ENCODE results near the gene LIG1.

DNA sequence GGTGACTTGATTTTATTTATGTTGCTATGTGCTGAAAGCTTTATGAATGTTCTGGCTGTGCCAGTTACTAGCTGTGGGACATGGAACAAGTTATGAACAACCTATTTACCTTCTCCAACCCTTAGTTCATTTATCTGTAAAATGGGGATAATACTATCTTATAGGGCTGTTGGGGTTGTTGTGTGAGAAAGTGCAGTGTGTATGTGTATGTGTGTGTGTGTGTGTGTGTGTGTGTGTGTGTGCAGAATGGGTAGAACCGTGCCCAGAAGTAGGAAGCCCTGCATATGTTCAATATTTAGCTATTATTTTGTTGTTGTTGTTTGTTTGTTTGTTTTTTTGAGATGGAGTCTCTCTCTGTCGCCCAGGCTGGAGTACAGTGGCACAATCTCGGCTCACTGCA, 20.7 kb upstream of the LIG1 start:
- no peak for TF ChIP-seq EP300 (IDR thresholded peaks at IDR 0.05)
- TF ChIP-seq POLR2A (IDR thresholded peaks at IDR 0.05), result no peak
- no peak for TF ChIP-seq CTCF (IDR thresholded peaks at IDR 0.05)

Measured in ovary (tissue), 3 donors.